Measurements from ENCODE around the gene CFDP1. TPM values are rescaled to one million over a fixed set of nuclear protein-coding genes. Genes with fewer than 3 reads are reported as not detected.

The CFDP1 gene
- total and polyA plus RNA-seq, 2 donors (not counting 3 experiments of a cell fraction or from before 2014, with no cell fraction given), result 17.8 to 53.8 TPM

GRCh38 chr16:75478480-75479345 is 45.4 kb upstream of the CFDP1 start:
- Histone ChIP-seq H3K4me2 (ENCODE audit: insufficient read depth, low read length) (no peak overlapping the region), H2AFZ (ENCODE audit: low read depth, low read length) (no peak overlapping the region), H3K4me3 (replicated peaks in 1 of 3; ENCODE audit: insufficient read depth in 1 of 3, low read depth in 1 of 3, low read length in 3 of 3) (no peak overlapping the region), H3K79me2 (ENCODE audit: control insufficient read depth, insufficient read depth, low read length) (no peaks in the 10 kb centered on the region), H3K9me3 (replicated peaks; ENCODE audit: control insufficient read depth, insufficient read depth, low read length) (no peaks in the 10 kb centered on the region), H3K36me3 (ENCODE audit: control insufficient read depth in 2 of 2, extremely low read depth in 1 of 2, insufficient read depth in 2 of 2, low read length in 2 of 2) (no peaks in the 10 kb centered on the region), H3K9ac (replicated peaks; ENCODE audit: extremely low read depth, insufficient read depth, low read length) (no peak overlapping the region), H3K4me1 (ENCODE audit: control insufficient read depth, extremely low read depth, insufficient read depth, low read length) (no peaks in the 10 kb centered on the region), H3K27ac (ENCODE audit: insufficient read depth, low read depth, low read length) (no peak overlapping the region), H3K9me1 (replicated peaks; ENCODE audit: control insufficient read depth, extremely low read depth, insufficient read depth, low read length) (no peaks in the 10 kb centered on the region), H4K20me1 (replicated peaks; ENCODE audit: control insufficient read depth, extremely low read depth, insufficient read depth, low read length) (no peaks in the 10 kb centered on the region), H3K27me3 (ENCODE audit: control insufficient read depth in 2 of 2, insufficient read depth in 2 of 2, low read length in 2 of 2) (no peaks in the 10 kb centered on the region)
- no TSS peak for BruUV-seq (replicated peaks)
- TF ChIP-seq GATA2 (IDR thresholded peaks at IDR 0.05; ENCODE audit: insufficient read depth, insufficient read length, low read depth, low read length), result no peak
- TF ChIP-seq POLR2A (IDR thresholded peaks at IDR 0.05; ENCODE audit: low read depth, low read length), result no peak
- no peak for TF ChIP-seq POLR2AphosphoS5 (IDR thresholded peaks at IDR 0.05; ENCODE audit: insufficient read depth, low read depth, low read length)
- no peak for TF ChIP-seq FOS (IDR thresholded peaks at IDR 0.05; ENCODE audit: borderline replicate concordance, insufficient read depth, low read length)
- no peak for TF ChIP-seq MAX (IDR thresholded peaks at IDR 0.05; ENCODE audit: insufficient read depth, insufficient read length)
- TF ChIP-seq MYC (IDR thresholded peaks at IDR 0.05; ENCODE audit: low read depth, low read length), result no peak
- TF ChIP-seq EZH2 (IDR thresholded peaks at IDR 0.05; ENCODE audit: borderline replicate concordance, low read depth, low read length, severe bottlenecking), result no peak
- TF ChIP-seq CTCF (IDR thresholded peaks at IDR 0.05; ENCODE audit: extremely low read depth in 1 of 2, insufficient read depth in 1 of 2, low read depth in 1 of 2, low read length in 2 of 2), result no peak
- TF ChIP-seq JUN (IDR thresholded peaks at IDR 0.05; ENCODE audit: borderline replicate concordance, insufficient read depth, insufficient read length, low read depth), result no peak
- ChIA-PET POLR2A (no interaction called here), CTCF (no interaction called here)
- intact Hi-C loops (cut with micrococcal nuclease) (no loop called here), dilution Hi-C loops (cut with MboI; ENCODE audit: extremely low pct_ligation_motif_present, low sequenced_read_pairs) (no loop called here)
- no peak for FAIRE-seq
- DNase-seq (ENCODE audit: low read depth, low spot score), result no peak
